DMS53 (cell line): ENCODE measurements around the gene RPS8.
"Not testable (repeated sequence)": the region's sequence is repeated elsewhere in the genome, so short reads cannot be mapped to it uniquely, and the experiment has no call there.

Experiments
- DNase-seq: peaks from one replicate; lab custom pipeline; 2025; lab: John Stamatoyannopoulos, UW

Gene RPS8

DNA sequence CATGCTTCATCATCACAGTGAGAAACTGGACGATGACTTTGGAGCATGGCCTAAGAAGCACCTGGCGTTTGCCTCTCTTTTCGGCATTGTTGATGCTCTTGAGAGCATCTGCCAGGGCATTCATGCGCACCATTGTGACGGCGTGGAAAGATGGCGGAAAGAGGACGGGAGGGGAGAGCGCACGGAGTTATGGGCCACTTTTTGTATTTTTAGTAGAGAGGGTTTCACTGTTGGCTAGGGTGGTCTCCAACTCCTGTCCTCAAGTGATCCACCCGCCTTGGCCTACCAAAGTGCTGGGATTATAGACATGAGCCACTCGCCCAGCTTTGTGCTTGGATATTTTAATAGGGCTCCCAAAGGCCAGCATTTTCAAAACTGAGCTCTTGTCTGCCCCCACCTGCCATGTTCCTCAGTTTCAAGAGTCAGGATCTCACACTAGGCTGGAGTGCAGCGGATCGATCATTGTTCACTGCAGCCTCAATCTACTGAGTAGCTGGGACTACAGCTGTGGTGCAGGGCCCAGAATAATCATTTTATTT, 5.3 kb downstream of the RPS8 start:
- DNase-seq, result peak; percentile 44

DNA sequence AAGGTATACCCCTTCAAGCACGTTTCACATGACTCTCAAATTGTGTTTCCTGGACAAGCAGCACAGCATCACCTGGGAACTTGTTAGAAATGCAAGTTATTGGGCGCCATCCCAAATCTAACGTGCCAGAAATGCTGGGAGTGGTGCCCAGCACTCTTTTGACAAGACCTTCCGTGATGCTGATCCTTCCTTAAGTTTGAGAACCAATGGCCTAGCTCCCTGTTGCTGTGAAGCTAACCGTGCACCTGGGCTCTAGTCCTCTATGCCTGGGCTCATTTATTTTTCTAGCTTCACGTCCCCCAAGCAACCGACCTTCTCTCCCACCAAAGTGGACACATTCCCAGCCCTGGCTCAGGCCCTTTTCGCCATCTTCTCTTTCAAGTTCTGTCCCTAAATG, 8.4 kb downstream of the RPS8 start:
- no peak for DNase-seq

DNA sequence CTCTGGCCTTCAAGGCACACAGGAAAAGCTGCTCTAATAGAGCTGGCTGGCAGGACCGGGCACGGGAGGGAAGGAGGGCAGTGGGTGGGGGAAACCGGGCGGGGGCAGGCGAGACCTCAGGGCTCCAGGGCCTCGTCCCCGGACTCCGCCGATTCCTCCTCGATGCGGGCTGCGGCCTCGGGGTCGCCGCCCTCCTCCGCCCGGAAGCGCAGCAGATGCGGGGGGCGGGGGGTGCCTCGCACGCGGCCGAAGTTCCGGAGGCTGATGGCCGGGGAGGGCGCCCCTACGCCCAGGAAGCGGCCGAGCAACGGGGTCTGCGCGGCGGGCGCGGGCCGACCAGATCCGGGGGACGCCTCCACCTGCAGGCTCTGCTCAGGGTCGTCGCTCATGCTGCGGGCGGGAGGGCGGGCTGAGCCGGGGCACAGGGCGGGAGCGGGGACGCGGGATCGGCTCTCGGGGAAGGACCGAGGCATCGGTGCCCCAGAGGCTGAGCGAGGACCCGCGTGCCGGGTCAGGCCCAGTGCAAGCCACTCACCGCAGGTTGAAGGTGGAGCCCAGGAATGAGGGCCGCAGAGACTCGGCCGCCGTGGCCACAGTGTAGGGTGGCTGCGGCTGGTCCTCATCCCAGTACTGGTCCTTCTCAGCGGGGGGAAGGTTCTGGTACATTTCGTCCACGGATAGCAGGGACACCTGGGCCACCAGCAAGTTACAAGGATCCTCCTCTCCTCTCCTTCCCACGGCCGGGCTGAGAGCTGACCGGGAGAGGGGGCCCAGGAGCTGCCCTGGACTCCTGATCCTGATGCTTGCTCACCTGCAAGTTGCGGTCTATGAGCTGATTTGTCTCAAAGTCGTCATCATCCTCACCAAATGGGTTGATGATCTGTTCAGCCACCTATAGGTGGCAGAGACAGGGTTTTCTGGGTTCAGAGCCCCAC, 9.0 kb downstream of the RPS8 start:
- DNase-seq, result peak; percentile 75

DNA sequence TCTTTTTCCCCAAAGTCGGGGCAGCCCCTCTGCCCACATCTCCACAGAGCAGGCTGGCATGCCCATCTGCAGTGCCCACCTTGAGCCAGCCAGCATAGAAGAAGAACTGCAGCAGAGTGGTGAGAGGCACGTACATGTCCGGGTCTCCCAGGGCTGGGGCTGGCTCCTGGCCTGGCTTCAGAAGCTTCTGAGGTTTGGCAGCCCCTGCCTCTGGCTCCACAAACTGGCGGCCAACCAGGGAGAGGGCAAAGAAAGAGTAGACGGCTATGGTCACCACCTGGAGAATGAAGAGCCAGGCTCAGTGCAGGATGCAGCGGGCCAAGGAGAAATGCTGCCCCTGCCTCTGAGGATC, 9.7 kb downstream of the RPS8 start:
- DNase-seq, result no peak

DNA sequence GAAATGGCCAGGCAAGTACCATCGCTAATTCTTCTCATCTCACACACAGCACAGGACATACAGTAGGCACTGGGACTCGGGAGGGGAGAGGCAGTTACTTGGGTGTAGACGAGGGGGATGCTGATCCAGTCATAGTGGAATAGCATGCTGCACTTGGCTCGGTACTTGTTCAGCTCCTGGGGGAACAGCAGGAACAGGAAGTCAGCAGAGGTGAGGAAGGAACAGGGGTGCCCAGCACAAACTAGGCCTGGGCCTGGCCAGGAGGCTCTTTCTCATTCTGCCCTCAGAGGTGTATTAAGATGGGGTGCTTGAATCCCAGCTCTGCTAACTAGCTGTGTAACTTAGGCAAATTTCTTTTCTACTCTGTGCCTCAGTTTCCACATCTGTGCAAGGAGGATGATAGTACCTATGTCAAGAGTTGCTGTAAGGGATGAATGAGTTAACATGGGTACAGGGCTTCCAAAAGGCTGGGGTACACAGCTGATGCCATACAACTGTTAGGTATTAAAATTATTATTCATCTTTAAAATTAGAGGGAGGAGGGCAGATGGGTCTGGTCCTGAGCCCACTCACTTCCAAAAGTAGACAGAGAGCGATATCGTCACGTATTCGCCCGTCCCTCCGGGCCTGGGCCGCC, 10.3 kb downstream of the RPS8 start:
- DNase-seq, result no peak

DNA sequence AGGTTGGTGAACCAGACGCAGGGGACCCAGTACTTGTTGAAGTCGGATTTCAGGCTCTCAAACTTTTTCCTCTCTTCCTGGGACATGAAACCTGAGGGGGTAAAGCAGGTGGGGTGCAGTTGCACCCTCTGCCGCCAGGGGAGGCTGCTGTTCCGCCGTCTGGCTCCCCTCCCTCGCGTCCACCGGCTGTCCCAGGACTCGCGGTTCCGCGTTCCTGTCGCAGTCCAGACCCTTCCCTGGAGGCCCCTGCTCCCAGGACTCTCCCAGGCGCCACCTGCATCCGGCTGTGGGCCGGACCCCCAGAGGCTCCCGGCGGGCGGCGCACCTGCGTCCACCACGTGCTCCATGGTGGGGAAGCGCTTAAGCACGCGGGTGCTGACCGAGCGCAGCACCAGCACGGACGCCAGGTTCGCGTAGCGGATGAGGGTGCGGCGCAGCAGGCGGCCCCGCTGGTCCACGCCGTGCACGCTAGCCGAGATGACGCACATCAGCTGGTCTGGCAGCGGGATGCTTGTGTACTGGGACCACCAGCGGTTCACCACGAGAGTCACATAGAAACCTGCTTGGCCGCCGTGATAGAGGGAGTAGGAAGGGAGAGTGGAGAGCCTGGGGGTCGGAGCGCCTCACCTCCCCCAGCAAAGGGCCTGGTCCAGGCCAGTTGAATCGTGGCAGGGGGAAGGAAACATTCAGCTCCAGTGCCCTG, 10.9 kb downstream of the RPS8 start:
- DNase-seq, result peak; percentile 93

DNA sequence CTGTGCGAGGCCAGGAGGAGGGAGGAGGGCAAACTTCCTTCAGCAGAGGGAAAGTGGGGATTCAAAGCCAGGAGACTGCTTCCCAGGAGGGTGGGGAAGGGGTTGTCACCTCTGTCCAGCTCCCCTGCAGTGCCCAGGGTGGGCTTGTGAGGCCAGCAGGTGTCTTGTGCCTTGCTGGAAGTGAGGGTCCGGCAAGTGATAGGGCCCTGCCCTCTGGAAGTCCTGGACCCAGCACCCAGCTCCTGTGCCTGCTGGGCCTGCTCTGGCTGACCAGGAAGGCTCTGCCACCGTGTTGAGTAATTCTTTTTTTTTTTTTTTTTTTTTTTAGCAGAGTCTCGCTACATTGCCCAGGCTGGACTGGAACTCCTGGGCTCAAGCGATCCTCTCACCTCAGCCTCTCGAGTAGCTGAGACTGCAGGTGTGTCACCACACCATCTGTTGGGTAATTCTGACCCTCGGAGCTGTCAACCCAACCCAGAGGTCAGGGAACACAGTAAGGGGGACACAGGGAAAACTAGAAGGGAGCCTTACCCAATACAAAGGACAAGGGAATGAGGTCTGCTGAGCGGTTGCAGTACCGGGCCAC, 11.6 kb downstream of the RPS8 start:
- DNase-seq, result no peak

DNA sequence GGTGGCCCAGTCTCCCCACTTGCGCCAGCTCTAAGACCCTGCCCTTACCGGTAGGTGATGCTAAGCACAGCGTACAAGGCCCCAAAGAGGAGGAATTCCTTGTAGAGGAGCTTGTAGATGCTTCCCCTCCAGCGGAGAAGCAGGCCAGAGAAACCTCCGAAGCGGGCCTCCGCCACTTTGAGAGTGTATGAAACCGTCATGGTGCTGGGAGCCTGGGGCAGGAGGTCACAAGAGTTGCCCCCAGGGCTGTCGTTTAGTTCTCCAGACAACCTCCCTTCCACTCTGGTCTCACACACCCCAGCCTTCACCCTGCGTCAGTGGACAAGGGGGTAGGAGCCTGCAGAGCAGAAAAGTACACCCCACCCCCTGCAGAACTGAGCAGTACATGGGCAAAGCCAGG, 12.2 kb downstream of the RPS8 start:
- DNase-seq, result no peak

DNA sequence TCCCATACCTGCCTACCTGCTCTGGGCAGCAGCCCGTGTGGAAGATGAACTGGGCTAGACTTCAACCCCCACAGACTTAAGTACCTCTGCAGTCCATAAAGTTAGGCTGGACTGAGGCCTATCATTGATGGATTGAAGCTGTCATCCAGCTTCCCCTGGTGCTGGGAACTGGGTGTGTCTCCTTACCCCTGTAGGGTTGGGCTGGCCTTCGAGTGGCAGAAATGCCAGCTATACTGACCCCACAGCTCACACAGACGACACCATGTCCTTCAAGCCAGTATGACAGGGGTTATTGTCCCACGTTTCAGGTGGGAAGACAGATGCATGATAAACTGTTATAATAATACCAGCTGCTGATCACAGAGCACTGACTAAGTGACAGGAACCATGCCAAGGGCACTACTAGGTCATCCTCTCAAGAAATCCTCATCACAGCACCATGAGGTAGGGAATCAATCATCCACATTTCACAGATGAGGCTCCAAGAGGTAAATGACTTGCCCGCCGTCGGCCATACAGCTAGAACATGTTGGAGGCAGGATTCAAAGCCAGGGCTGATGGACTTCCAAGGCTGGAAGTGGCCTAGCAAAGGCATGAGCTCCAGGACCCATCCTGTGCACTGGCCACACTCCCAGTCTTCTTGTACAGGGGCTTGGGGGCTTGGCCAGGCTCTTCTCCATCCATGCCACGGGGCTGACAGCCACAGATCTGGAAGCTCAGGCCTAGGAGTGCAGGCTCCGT, 12.9 kb downstream of the RPS8 start, which contains the start of gene BEST4:
TSS of gene BEST4 (minus strand) at position 51 of the 741 bp plus-strand sequence. CDS start 465 bp downstream, outside the sequence.
- no peak for DNase-seq

DNA sequence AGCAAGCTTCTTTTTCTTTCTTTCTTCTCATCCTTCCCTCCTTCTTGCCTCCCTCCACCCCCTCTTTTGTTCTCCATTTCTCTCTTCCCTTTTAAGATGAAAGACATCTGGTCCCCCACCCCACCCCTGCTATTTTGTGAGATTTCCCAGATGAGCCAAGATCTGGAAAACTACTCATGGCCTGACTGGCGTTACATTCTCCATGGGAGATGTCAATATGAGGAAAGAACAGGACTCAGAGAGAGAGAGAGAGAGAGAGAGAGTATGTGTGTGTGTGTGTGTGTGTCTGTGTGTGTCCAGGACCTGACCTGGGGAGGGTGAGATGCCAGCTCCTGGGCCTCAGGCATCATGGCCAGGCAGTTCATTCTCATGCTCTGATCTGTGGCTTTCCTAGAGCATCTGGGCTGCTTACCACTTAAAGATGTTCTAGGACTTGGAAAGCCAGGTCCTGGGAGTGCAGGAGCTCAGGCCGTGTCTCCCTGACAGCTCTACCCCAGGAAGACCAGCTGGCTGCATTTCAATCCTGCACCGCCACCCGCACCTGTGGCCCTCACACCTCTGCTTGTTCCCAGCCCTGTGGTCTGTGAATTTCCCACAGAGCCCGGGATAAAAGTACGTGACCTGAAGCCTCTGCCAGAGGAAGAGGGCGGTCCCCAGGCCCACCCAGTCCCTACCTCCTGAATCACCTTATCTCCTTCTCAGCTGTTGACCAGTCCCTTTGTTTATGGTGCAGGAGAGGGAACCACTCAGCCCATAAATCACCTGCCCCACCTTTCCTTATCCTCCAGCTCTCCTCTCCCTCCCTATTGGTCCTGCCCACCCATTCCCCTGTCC, 15.8 kb downstream of the RPS8 start:
- DNase-seq, result no peak

DNA sequence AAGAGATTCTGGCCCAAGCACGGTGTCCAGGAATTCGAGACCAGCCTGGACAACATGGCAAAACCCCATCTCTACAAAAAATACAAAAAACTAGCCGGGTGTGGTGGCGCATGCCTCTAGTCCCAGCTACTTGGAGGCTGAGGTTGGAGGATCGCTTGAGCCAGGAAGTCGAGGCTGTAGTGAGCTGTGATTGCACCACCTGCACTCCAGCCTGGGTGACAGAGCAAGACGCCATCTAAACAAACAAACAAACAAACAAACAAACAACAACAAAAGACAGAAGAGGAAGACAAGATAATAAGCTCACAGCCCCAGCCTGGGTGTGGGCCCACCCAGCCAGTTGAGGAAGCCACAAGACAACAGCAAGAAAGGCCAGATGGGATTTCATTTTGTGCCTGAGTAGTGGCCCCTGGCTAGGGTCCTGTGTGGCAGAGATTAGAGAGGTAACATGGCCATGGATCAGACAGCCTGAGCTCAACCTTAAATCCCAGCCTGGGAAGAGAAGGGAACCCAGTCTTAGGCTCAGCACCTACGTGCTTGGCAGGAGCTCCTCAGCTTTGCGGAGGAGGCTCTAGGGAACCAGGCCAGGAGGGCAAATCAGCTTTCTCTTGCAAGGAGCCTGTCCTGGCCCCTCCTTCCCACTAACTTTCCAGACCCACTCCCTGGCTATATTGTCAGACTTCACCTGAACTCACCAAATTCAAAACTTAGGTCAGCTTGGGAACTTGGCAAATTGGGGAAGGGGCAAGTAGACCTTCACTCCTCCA, 17.6 kb downstream of the RPS8 start:
- no peak for DNase-seq

DNA sequence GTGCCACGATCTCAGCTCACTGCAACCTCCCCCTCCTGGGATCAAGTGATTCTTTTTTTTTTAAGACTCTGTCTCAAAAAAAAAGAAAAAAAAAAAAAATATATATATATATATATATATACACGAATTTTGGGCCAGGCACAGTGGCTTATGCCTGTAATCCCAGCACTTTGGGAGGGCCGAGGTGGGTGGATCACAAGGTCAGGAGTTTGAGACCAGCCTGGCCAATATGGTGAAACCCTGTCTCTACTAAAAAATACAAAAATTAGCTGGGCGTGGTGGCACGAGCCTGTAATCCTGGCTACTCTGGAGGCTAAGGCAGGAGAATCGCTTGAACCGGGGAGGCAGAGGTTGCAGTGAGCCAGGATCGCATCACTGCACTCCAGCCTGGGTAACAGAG, 22.5 kb downstream of the RPS8 start:
- DNase-seq, result not testable (repeated sequence)

DNA sequence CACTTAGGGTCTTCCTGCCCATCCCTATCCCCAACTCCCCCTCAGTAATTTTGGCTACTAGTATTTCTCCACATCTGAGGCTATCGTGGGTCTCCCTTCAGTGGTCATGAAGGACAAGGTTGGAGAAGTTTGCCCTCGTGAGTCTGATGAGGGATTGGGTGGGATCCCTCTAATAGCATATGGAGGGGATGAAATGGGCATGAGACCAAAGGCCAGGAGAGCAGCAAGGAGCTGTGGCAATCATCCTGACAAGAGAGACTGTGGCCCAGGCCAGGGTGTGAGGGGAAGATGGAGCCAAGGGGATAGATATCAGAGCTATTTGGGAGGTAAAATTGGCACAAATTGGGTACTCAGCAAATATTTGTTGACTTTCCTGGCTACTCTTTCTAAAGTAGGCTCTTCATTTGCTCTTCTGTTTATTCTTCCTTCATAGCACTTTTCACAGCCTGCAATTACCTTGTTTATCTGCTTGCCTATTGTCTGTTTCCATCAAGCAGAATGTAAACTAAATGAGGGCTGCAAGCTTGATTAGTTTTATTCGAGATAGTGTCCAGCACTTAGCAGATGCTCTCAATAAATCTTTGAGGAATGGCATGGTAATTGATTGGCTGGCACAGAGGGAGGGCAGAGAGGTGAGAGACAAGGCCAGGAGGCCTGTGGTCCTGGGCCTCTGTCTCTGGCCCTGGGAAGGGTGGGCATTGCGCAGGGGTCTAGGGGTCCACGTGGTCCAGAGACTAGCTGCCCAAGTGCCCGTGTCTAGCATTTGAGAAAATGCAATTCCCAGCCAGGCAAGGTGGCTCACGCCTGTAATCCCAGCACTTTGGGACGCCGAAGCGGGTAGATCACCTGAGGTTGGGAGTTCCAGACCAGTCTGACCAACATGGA, 23.4 kb downstream of the RPS8 start:
- no peak for DNase-seq

DNA sequence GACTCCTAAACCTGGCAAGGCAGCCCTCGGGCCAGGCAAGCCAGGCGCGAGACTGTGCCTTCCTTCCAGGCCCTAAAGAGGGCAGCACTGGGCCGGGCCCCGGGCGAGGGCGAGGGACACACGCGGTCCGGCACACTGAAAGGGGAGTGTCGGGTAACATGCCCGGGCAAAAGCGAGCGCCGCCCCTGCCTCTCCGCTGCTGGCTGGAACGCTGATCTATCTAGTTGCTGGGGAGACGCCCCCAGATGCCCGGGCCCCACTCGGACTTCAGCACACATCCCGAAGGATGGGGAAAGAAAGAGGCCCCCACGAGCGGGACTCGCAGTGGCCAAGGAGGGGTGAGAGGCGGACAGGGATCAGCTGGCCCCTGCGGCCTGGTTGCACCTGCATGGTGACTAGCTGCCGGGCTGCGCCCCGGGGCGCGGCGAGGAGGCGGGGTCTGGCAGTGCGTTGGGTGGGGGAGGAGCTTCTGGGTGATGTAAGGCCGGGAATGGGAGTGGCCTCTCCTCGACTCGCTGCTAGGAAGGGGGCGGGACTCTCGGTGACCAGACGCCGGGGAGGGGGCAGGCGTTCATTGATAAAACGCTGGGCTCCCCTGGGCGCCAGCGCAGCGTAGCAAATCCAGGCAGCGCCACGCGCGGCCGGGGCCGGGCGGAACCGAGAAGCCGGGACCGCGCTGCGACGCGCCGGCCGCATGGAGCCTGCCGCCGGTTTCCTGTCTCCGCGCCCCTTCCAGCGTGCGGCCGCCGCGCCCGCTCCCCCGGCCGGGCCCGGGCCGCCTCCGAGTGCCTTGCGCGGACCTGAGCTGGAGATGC, 24.6 kb downstream of the RPS8 start, which contains the start of gene PLK3:
TSS of gene PLK3 (plus strand) at position 608 of the 815 bp plus-strand sequence. CDS start at position 695, 87 bp downstream.
- DNase-seq, result peak; percentile 99

DNA sequence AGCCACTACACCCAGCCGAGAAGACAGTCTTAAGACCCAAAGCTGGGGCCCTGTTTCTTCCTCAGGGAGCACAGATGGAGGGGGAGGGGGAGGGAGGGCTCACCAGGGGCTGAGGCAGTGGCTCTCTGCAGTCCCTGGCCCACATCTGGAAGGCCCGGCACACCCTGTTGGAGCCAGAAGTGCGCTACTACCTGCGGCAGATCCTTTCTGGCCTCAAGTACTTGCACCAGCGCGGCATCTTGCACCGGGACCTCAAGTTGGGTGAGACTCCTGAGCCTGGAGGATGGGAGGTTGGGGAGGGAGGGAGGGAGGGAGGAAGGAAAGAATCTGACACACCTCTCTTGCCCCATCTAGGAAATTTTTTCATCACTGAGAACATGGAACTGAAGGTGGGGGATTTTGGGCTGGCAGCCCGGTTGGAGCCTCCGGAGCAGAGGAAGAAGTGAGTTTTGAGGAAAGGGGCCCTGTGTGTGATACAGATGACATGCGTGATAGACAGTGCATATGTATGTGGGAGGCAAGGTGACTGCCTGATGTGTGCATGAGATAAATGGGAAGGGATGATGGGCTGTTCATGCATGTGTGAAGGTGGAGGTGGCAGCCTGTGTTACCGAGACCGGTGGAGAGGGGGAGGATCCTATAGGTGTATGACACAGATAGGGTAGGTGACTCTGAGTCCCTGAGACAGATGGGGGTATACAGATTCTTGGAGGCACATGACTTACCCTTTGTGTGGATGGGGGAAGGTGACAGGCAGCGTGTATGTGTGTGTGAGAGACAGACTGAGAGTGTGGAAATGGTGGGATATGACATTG, 26.4 kb downstream of the RPS8 start:
- no peak for DNase-seq

DNA sequence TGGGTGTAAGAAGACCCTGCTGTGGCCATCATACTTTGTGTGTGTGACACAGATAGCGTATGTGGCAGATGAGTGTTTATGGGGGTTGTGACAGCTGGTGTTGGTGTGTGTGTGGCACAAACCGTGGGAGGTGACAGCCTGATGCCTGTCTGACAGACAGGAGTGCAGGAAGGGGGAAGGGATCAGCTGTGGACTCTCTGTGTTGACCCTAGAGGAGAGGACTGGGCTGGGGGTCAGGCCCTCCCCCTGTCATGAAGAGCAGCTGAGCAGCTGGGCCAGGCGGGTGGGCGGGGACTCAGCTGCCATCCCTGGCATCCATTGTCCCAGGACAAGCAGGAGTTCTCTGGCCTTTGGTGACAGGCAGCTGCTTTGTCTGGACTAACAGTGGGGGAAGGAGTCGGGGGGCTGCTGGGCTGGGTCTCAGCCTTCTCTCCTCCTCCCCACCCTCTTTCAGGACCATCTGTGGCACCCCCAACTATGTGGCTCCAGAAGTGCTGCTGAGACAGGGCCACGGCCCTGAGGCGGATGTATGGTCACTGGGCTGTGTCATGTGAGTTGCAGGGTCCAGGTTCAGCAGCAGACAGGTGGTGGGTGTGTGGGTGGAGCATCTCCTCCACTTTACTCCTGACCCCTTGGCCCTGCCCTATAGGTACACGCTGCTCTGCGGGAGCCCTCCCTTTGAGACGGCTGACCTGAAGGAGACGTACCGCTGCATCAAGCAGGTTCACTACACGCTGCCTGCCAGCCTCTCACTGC, 27.1 kb downstream of the RPS8 start:
- no peak for DNase-seq
